Measurements from ENCODE around the gene CYP19A1.
"Not testable (repeated sequence)": the region's sequence is repeated elsewhere in the genome, so short reads cannot be mapped to it uniquely, and the experiment has no call there.

Gene CYP19A1

GRCh38 chr15:51193979-51194378, 144.4 kb downstream of the CYP19A1 start:
- H3K4me3 ChIP-seq (ENCODE audit: low read length) = no peak overlapping the region
- no peak for TF ChIP-seq ZNF274 (IDR thresholded peaks at IDR 0.05; ENCODE audit: low read depth, low read length)

DNA sequence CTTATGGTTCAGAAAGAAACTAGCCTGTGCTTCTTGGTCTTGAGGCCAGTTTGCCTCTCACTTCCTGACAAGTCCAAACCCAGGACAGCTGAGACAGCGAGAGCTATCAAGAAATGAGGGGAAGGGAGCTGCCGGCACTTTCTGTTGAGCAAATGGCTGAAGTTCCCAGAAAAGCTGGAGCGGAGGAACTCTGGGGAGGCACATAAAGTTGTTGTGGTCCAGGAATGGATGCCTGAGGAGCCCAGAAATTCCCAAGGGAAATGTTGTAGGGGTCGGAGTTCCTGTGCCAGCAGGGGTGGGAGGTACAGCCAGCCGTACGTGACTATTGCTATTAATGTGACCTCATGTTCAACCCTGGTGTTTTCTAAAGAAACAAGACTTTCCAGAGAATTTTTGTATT, 144.9 kb downstream of the CYP19A1 start:
- H3K4me3 ChIP-seq (ENCODE audit: low read length) = no peak overlapping the region
- TF ChIP-seq ZNF274 (IDR thresholded peaks at IDR 0.05; ENCODE audit: low read depth, low read length) = no peak

DNA sequence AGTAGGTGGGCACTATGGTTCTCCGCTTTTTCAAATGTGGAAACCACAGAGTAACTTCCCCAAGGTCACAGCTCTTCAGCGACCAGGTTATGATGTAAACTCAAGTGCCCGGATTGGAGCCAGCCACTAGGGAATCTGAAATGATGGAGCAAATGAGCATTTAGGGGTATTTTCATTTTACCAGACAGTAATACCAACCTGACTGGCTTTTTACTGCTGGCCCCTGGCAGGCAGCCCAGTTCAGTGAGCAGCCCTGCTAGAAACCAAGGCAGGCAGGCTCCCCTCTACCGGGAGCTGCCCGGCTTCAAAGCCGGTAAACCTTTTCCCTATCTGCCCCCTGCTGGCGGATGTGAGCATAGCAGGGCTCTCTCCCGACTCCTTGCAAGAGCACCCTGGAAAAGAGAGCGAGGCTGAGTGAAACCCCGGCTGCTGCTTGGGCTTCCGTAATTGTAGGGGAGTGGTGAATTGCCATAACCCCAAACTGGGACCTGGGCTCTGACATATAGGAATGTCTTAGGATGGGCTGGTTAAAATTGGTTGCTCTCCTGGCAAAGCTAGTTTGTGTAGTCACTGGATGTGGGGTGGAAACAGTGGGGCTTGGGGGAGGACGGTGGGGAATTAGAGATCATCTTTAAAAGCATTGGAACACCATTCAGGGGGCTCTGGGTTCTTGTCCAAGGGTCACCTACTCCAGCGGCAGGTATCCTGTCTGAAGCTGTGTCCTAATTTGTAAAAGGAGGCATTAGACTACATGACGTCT, 145.7 kb downstream of the CYP19A1 start:
- H3K4me3 ChIP-seq (ENCODE audit: low read length) = no peak overlapping the region
- TF ChIP-seq ZNF274 (IDR thresholded peaks at IDR 0.05; ENCODE audit: low read depth, low read length) = no peak

DNA sequence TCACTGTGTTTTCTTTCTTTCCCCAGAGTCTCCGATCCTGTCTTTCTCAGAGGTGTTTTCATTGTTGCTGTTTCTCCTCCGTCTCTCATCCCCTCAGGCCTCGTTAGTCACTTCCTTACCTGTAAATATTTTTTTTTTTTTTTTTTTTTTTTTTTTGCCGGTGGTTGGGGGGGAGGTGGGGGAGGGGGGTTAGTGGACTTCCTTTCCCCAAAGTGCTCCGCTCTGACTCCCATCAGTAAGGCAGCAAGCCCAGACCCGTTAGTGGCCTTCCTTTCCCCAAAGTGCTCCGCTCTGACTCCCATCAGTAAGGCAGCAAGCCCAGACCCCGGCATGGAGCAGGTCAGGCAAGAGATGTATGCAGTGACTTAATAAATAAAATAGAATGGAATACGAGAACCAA, 146.6 kb downstream of the CYP19A1 start:
- no peak for TF ChIP-seq ZNF274 (IDR thresholded peaks at IDR 0.05; ENCODE audit: low read depth, low read length)
- H3K4me3 ChIP-seq (ENCODE audit: low read length) = no peak overlapping the region

- no peak for TF ChIP-seq ZNF274 (IDR thresholded peaks at IDR 0.05; ENCODE audit: low read depth, low read length)
- no peak overlapping the region for H3K4me3 ChIP-seq (ENCODE audit: low read length)
These were observed 147.2 kb downstream of the CYP19A1 start for GRCh38 chr15:51191072-51191670.

GRCh38 chr15:51190424-51191068, 147.8 kb downstream of the CYP19A1 start:
- no peak for TF ChIP-seq ZNF274 (IDR thresholded peaks at IDR 0.05; ENCODE audit: low read depth, low read length)
- no peak overlapping the region for H3K4me3 ChIP-seq (ENCODE audit: low read length)

DNA sequence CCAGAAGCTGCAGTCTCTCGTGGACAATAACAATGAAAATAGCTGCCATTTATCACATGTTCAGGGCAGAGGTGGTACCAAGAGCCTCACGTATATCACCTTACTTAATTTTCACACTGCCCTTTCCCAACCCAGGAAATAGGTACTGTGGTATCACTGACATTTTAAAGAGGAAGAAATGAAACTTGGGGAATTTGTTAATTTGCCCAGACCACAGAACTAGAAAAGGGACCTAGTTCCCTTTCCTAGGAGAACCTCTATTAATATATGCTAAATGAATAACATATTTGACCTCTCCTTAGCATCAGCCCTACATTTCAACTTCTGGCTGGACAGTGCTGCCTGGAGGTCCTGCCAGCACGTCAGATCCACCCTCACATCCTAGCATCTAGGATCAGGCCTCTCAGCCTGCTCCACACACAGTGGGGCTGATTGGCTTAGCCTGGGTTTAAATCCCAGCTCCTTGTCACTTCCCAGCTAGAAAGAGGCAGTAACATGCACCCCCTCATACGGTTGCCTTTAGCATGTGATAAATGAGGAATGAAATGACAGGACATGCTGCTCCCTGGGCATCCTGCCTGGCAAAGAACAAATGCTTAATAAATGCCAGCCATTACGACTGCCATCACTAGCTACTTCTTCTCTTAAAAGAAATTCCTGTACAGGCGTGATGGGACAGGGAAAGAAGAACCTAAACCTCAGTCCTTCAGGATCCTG, 148.6 kb downstream of the CYP19A1 start:
- no peak for TF ChIP-seq ZNF274 (IDR thresholded peaks at IDR 0.05; ENCODE audit: low read depth, low read length)
- no peak overlapping the region for H3K4me3 ChIP-seq (ENCODE audit: low read length)

- not testable (repeated sequence) for H3K4me3 ChIP-seq (ENCODE audit: low read length)
These were observed 149.6 kb downstream of the CYP19A1 start for GRCh38 chr15:51188791-51189190.

GRCh38 chr15:51186891-51187290, 151.5 kb downstream of the CYP19A1 start:
- no peak overlapping the region for H3K4me3 ChIP-seq (ENCODE audit: low read length)
- no peak for TF ChIP-seq ZNF274 (IDR thresholded peaks at IDR 0.05; ENCODE audit: low read depth, low read length)

DNA sequence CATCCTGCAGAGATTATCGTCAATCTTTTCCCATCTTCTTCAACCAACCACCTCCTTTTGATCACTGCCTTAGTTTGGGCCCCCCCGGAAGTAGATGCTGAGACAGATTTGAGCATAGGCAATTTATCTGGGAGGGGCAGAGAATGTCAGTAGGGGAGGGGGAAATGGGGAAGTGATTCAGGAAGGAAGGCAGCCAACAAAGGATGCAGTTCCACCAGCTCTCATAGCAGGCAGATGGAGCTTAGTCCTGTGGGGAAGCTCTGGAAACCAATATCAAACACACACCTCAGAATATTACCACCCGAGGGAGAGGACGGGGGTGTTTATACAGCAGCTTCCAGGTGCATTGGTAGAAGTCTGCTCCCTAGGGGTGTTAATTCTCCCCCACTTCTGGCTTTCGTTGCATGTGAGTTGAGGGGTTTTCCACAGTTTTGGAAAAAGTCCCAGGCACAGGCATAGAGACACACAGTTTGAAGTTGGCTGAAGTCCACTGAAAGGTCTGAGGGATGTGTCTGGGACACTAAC, 152.2 kb downstream of the CYP19A1 start:
- TF ChIP-seq ZNF274 (IDR thresholded peaks at IDR 0.05; ENCODE audit: low read depth, low read length) = no peak
- H3K4me3 ChIP-seq (ENCODE audit: low read length) = no peak overlapping the region

DNA sequence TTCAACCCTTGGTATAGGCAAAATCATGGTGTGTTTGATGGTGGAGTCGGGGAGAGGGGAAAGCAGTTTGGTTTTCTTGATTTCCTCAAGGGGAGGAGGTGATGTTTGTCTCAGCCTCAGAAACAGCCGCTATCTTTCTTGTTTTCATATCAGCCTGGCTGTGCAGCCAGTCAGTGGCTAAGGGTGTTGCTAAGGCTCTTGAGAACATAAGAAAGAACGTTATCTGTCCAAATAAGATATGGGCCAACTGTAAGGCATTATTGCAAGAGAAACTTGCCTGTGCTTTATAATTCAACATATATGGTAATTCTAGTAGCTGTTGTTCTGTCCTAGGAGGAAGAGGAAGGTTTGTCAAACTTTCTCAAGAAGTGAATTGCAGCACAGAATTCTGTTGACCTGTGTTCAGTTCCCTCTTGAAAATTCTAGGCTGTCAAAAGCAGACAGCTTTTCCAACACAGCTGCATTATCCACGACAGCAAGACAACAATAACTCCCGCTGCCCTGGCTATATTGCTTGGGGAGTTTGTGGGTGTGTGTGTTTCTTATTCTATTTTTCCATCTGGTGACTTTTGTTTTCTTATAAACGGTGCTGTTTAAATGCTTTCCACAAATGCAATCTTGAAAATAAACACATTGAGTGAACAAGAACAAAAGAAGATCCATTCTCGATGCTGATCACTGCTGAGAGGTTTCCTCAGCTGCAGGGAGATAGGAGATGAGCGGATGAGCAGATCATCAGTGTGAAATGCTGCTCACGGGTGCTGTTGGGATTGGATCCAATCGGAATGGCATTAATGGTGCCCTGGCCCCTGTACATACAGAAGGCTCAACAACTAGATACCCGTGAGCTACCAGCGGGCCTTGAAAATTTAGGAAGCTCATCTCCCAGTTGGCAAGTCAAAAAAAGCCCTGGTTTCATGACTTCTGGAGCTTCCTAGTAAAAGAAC, 152.9 kb downstream of the CYP19A1 start:
- TF ChIP-seq ZNF274 (IDR thresholded peaks at IDR 0.05; ENCODE audit: low read depth, low read length) = no peak
- no peak overlapping the region for H3K4me3 ChIP-seq (ENCODE audit: low read length)

- TF ChIP-seq ZNF274 (IDR thresholded peaks at IDR 0.05; ENCODE audit: low read depth, low read length) = no peak
- H3K4me3 ChIP-seq (ENCODE audit: low read length) = no peak overlapping the region
These were observed 153.8 kb downstream of the CYP19A1 start for GRCh38 chr15:51184627-51185026.

DNA sequence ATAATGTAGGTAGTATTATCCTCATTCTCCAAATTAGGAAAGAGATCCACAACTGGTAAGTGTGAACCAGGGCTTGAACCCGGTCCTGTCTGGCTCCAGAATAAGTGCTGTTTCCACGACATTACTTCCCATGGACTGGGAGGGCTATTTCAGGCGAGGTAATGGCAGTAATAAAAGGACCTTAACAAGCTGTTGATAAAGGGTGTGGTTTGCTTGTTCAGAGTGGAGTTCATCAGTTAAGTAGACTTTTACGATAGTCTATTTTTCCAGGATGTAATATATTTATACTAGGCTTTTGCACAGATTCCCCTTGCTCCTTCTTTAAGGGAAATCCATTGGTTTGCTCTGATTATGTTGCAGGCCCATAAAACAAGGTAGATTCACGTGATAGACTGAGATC, 155.3 kb downstream of the CYP19A1 start:
- no peak overlapping the region for H3K4me3 ChIP-seq (ENCODE audit: low read length)
- no peak for TF ChIP-seq ZNF274 (IDR thresholded peaks at IDR 0.05; ENCODE audit: low read depth, low read length)
